Measurements from ENCODE around the gene SYNDIG1. TPM values are rescaled to one million over a fixed set of nuclear protein-coding genes. Genes with fewer than 3 reads are reported as not detected.

The SYNDIG1 gene
- total RNA-seq, 4 donors from 2014 or later: 0.27 to 0.32 TPM; not detected in 2

DNA sequence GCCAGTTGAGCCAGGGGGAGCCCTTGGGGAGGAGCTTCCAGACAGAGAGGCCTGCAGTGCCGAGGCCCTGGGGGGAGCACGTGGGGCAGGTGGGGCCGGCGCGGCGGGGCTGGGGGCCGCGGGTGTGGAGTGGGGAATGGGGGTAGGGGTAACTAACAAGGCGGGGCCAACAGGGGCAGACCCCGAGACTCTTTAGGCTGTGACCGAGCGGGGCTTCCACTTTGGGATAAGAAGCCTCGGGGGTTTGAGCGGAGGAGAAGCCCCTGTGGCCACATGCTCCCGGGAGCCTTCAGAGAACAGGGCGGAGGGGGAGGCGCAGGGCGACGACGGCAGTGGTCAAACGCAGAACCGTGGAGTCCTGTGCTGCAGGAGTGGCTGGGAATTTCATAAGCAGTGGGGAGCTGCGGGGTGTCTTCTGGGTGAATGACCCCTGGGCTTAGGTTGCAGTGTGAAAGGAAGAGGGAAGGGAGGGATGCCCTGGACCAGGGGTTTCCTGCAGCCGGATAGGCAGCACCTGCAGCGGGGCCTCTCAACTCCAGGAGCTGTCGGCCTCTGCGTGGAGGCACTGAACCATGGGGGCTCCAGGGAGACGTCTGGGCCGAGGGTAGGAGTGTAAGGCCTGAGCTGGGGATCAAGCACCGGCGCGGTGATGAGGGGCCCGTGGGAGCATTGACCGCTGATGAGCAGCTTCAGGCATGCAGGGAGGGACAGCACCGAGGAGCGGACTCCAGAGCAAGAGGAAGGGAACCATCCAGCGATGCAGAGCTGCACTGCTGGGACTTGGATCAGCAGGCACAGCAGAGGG lies 121.0 kb downstream of the SYNDIG1 start:
- no peaks in the 10 kb centered on the region for H3K36me3 ChIP-seq
- H3K4me3 ChIP-seq: no peak overlapping the region
- H3K27ac ChIP-seq: no peak overlapping the region
- DNase-seq: no peak
- H3K27me3 ChIP-seq: no peaks in the 10 kb centered on the region
- 90 to 92% methylated on average over 15 to 37 of the region's 37 CpGs for WGBS, 2 donors (ENCODE audit: low coverage in 1 of 2)
- in situ Hi-C loops (cut with MboI; ENCODE audit: low pct_ligation_motif_present in 1 of 4, low pct_unique_long_range_greater_than_20kb in 1 of 4, low sequenced_read_pairs in 3 of 4) (no loop called here), intact Hi-C loops (cut with DNase I; ENCODE audit: low total_unique reads) (no loop called here)
- TF ChIP-seq EP300 (IDR thresholded peaks at IDR 0.05; ENCODE audit: low read depth): no peak
- TF ChIP-seq, protein P1, sequence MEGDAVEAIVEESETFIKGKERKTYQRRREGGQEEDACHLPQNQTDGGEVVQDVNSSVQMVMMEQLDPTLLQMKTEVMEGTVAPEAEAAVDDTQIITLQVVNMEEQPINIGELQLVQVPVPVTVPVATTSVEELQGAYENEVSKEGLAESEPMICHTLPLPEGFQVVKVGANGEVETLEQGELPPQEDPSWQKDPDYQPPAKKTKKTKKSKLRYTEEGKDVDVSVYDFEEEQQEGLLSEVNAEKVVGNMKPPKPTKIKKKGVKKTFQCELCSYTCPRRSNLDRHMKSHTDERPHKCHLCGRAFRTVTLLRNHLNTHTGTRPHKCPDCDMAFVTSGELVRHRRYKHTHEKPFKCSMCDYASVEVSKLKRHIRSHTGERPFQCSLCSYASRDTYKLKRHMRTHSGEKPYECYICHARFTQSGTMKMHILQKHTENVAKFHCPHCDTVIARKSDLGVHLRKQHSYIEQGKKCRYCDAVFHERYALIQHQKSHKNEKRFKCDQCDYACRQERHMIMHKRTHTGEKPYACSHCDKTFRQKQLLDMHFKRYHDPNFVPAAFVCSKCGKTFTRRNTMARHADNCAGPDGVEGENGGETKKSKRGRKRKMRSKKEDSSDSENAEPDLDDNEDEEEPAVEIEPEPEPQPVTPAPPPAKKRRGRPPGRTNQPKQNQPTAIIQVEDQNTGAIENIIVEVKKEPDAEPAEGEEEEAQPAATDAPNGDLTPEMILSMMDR (IDR thresholded peaks at IDR 0.05): no peak
- TF ChIP-seq POLR2A (IDR thresholded peaks at IDR 0.05): no peak
- TF ChIP-seq POLR2AphosphoS5 (IDR thresholded peaks at IDR 0.05): no peak
- no peaks in the 10 kb centered on the region for H3K4me1 ChIP-seq
- H3K9me3 ChIP-seq: no peaks in the 10 kb centered on the region

DNA sequence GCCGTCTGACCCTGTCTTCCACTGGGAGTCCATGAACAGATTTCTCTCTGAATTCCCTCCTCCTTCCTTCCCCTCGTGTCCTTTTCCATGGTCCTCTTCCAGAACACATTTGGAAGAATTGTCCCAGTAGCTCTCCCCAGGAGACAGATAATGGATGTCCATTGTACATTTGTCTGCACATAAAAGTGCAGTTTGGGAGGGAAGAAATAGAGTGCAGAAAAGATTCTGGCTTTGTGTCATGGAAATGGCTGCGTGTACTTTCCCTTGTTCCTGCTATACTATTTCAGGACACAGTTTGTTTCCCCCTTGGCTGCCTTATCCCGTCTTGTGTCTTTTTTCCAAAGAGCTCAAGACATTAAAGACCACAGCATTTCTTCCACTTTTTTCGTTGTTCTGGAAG lies 127.6 kb downstream of the SYNDIG1 start:
- no peaks in the 10 kb centered on the region for H3K36me3 ChIP-seq
- no peak overlapping the region for H3K27ac ChIP-seq
- in situ Hi-C loops (cut with MboI; ENCODE audit: low pct_ligation_motif_present in 1 of 4, low pct_unique_long_range_greater_than_20kb in 1 of 4, low sequenced_read_pairs in 3 of 4) (no loop called here), intact Hi-C loops (cut with DNase I; ENCODE audit: low total_unique reads) (no loop called here)
- H3K4me3 ChIP-seq: no peak overlapping the region
- H3K4me1 ChIP-seq: no peaks in the 10 kb centered on the region
- no peak for DNase-seq
- H3K9me3 ChIP-seq: peaks cover 5 to 8% of the 10 kb centered on the region in 2 donors
- no peaks in the 10 kb centered on the region for H3K27me3 ChIP-seq
- 66 to 80% methylated on average over 5 of the region's 5 CpGs for WGBS, 2 donors (ENCODE audit: low coverage in 1 of 2)
- no peak for TF ChIP-seq POLR2A (IDR thresholded peaks at IDR 0.05)
- TF ChIP-seq EP300 (IDR thresholded peaks at IDR 0.05; ENCODE audit: low read depth): no peak
- TF ChIP-seq POLR2AphosphoS5 (IDR thresholded peaks at IDR 0.05): no peak
- TF ChIP-seq, protein P1 (IDR thresholded peaks at IDR 0.05): no peak

DNA sequence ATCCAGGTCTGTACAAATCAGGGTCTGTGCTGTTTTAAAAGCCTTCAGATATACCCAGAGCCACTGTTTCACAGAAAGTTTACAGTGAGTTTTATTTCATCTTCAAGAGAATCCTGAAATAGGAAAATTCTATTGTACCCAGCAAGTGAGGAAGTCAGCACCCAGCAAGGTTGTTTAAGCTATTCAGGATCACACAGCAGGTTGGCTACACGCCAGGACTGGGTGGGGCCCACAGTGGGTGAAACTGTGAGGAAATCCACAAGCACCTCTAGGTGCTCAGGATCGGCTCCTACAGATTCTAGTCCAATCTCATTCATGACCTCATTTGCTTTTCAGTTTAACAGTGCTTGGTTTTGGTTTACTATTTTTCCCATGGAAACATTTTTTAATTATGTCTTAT lies 128.9 kb downstream of the SYNDIG1 start:
- no peak for DNase-seq
- Histone ChIP-seq H3K4me1 (no peaks in the 10 kb centered on the region), H3K9me3 (peaks cover 5 to 8% of the 10 kb centered on the region in 2 donors), H3K36me3 (no peaks in the 10 kb centered on the region), H3K4me3 (no peak overlapping the region), H3K27me3 (no peaks in the 10 kb centered on the region), H3K27ac (no peak overlapping the region)
- in situ Hi-C loops (cut with MboI; ENCODE audit: low pct_ligation_motif_present in 1 of 4, low pct_unique_long_range_greater_than_20kb in 1 of 4, low sequenced_read_pairs in 3 of 4) (no loop called here), intact Hi-C loops (cut with DNase I; ENCODE audit: low total_unique reads) (no loop called here)
- no peak for TF ChIP-seq POLR2AphosphoS5 (IDR thresholded peaks at IDR 0.05)
- TF ChIP-seq EP300 (IDR thresholded peaks at IDR 0.05; ENCODE audit: low read depth): no peak
- TF ChIP-seq, protein P1 (IDR thresholded peaks at IDR 0.05): no peak
- TF ChIP-seq POLR2A (IDR thresholded peaks at IDR 0.05): no peak
- WGBS, 2 donors (ENCODE audit: low coverage in 1 of 2): 70 to 72% methylated on average over 2 of the region's 2 CpGs

DNA sequence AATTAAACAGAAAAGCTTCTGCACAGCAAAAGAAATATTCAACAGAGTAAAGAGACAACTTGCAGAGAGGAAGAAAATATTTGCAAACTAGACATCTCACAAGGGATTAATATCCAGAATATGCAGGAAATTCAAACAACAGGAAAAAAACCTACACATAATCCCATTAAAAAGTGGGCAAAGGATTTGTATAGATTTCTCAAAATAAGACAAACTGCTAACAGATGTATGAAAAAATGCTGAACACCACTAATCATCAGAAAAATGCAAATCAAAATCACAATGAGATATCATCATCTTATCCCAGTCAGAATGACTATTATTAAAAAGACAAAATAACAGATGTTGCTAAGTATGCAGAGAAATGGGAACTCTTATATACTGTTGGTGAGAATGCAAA lies 129.6 kb downstream of the SYNDIG1 start:
- no peaks in the 10 kb centered on the region for H3K4me1 ChIP-seq
- no peak overlapping the region for H3K4me3 ChIP-seq
- H3K27me3 ChIP-seq: no peaks in the 10 kb centered on the region
- H3K27ac ChIP-seq: no peak overlapping the region
- peaks cover 5 to 8% of the 10 kb centered on the region in 2 donors for H3K9me3 ChIP-seq
- DNase-seq: no peak
- in situ Hi-C loops (cut with MboI; ENCODE audit: low pct_ligation_motif_present in 1 of 4, low pct_unique_long_range_greater_than_20kb in 1 of 4, low sequenced_read_pairs in 3 of 4) (no loop called here), intact Hi-C loops (cut with DNase I; ENCODE audit: low total_unique reads) (no loop called here)
- TF ChIP-seq POLR2AphosphoS5 (IDR thresholded peaks at IDR 0.05) (no peak), POLR2A (IDR thresholded peaks at IDR 0.05) (no peak), EP300 (IDR thresholded peaks at IDR 0.05; ENCODE audit: low read depth) (no peak)
- TF ChIP-seq, protein P1 (IDR thresholded peaks at IDR 0.05): no peak
- H3K36me3 ChIP-seq: no peaks in the 10 kb centered on the region

Measured in transverse colon (tissue), 4 donors.